Muscle layer of duodenum (tissue), 2 donors: ENCODE measurements around the gene PTGIS.

Experiments used
- H3K27ac ChIP-seq: one replicate; pipeline ENCODE4 v1.7.0; 2013; ENCODE audit warnings: mild to moderate bottlenecking, low read length
- H3K27me3 ChIP-seq: one replicate; pipeline ENCODE4 v1.7.0; 2013; ENCODE audit warnings: low read depth, mild to moderate bottlenecking, control low read depth, low read length
- H3K36me3 ChIP-seq, 2 donors: one replicate each; pipeline ENCODE4 v1.7.0; 2013; ENCODE audit warnings: low read length in 2 of 2, control low read depth in 1 of 2, mild to moderate bottlenecking in 1 of 2; ENCODE audit not compliant: insufficient read depth in 2 of 2, control insufficient read depth in 1 of 2
- H3K4me1 ChIP-seq, 2 donors: one replicate each; pipeline ENCODE4 v1.7.0; 2013; ENCODE audit warnings: low read length in 2 of 2, mild to moderate bottlenecking in 2 of 2, control low read depth in 1 of 2, moderate library complexity in 1 of 2; ENCODE audit not compliant: insufficient read depth in 2 of 2, control insufficient read depth in 1 of 2
- H3K4me3 ChIP-seq, 2 donors: one replicate each; pipeline ENCODE4 v1.7.0; 2013; ENCODE audit warnings: low read length in 2 of 2, low read depth in 1 of 2, mild to moderate bottlenecking in 1 of 2
- H3K9me3 ChIP-seq, 2 donors: one replicate each; pipeline ENCODE4 v1.7.0; 2013; ENCODE audit warnings: low read length in 2 of 2, control low read depth in 1 of 2, mild to moderate bottlenecking in 1 of 2; ENCODE audit not compliant: control insufficient read depth in 1 of 2
- donor health status: healthy.

The PTGIS gene

DNA sequence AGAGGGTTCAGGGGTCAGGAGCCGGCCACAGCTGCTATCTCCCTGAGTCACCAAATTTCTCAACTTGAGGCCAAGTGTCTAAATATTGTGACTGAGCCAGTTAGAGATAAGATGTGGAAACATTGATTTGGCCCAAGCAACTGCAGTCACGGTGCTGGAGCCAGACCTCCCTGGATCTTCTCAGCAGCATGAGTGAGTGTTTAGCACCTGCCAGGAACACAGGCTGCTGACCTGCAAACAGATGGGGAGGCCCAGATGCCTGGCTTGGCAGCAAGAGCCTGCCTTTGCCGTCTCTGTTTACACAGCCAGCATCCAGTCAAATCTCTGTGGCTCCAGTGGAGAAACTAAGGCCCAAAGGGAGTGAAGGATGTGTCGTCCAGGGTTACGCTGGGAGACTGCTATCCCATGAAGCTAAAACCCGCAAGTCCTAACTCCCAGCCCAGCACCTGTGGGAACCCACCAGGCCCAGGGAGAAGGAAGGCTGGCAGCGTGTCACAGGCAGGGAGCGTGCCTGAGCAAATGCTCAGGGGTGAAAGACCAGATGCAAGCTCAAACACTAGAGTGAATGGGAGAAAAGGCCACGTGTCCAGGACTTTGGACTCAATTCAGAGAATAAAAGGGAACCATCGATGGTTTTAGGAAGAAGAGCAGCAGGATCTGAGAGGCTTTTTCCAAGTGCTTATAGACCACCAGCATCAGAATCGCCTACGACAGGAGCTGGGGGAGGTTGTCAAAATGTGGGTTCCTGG is 15.9 kb upstream of the PTGIS start:
- Histone ChIP-seq H3K27me3 (no peaks in the 10 kb centered on the region), H3K36me3 (no peaks in the 10 kb centered on the region), H3K4me3 (no peak overlapping the region), H3K27ac (peak overlapping the region; percentile 83), H3K9me3 (peaks cover 0 to 4% of the 10 kb centered on the region in 2 donors), H3K4me1 (peaks cover 14 to 30% of the 10 kb centered on the region in 2 donors)

DNA sequence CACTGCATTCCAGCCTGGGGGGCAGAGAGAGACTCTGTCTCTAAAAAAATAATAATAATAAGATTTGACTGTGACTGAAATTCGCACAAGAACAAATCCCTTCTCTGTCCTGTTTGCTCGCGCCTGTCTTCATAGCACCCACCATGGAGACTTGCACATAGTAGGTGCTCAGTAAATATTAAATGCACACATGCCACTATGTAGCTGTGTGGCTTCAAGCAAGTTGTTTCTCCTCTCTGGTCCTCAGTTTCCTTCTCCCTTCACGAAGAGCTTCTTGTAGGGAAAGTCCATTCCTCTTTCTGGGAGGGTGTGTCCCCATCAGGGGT is 15.4 kb upstream of the PTGIS start:
- Histone ChIP-seq H3K27ac (no peak overlapping the region), H3K4me1 (peaks cover 14 to 30% of the 10 kb centered on the region in 2 donors), H3K4me3 (no peak overlapping the region), H3K9me3 (peaks cover 0 to 4% of the 10 kb centered on the region in 2 donors), H3K27me3 (no peaks in the 10 kb centered on the region), H3K36me3 (no peaks in the 10 kb centered on the region)

DNA sequence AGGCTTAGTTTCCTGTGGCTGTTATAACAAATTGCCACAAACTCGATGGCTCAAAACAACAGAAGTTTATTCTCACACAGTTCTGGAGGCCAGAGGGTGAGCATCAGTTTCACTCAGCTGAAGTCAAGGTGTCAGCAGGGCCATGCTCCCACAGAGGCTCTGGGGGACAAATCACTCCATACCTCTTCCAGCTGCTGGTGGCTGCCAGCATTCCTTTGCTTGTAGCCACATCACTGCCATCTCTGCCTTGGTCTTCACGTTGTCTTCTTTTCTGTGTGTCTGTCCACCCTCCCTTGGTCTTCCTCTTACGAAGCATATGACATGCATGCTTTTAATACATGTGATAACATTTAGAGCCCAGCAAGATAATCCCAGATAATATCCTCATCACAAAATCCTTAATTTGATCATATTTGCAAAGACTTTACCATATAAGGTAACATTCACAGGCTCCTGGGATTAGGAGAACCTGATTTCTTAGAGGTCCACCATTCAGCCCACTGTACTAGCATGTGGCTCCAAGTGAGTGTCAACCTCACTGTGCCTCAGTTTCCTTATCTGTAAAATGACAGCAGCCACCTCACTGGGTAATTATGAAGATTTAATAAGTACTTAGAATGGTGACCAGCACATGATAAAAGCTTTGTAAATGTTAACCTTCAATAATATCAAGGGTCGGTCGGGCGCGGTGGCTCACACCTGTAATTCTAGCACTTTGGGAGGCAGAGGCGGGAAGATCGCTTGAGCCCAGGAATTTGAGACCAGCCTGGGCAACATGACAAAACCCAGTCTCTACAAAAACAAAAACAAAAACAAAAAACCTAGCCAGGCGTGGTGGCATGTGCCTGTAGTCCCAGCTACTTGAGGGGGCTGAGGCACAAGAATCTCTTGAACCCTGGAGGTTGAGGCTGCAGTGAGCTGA is 14.7 kb upstream of the PTGIS start:
- no peak overlapping the region for H3K27ac ChIP-seq
- H3K36me3 ChIP-seq, result no peaks in the 10 kb centered on the region
- peaks cover 0 to 4% of the 10 kb centered on the region in 2 donors for H3K9me3 ChIP-seq
- no peaks in the 10 kb centered on the region for H3K27me3 ChIP-seq
- peaks cover 14 to 30% of the 10 kb centered on the region in 2 donors for H3K4me1 ChIP-seq
- no peak overlapping the region for H3K4me3 ChIP-seq

DNA sequence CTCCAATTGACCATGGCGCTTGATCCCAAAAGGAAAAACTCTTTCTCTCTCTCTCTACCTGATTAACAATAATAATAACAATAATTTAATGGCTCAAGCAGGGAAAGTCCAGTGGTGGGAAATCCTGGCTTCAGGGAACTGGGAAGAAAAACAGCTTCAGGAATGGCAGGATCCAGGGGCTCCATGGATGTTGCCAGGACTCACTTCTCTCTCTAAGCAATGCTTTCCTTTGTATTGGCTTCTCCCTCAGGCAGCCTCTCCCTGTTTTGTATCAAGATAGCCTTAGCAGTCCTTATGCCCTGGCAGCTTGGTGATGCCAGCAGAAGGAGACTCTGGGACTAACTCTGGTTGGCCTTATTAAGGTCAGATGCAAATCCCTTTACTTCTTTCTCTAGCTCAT is 13.5 kb upstream of the PTGIS start:
- H3K9me3 ChIP-seq, result peaks cover 0 to 4% of the 10 kb centered on the region in 2 donors
- no peaks in the 10 kb centered on the region for H3K36me3 ChIP-seq
- H3K27me3 ChIP-seq, result no peaks in the 10 kb centered on the region
- peak overlapping the region; percentile 54 for H3K27ac ChIP-seq
- H3K4me3 ChIP-seq, result no peak overlapping the region
- peaks cover 14 to 30% of the 10 kb centered on the region in 2 donors for H3K4me1 ChIP-seq

DNA sequence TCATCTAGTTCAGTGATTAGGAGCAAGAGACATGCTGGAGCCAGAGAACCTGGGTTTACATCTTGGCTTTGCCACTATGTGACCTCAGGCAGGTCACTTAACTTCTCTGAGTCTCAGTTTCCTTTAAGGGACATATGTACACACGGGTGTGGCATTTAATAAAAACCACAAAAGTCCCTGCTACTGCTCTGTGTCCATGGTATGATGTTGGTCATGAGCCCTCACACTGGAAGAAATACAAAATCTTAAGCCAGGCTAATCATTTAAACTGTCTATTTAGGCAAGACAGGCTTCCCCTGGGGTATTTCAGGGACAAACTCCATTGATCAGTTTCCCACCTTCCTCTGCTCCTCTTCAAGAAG is 12.9 kb upstream of the PTGIS start:
- H3K9me3 ChIP-seq, result peaks cover 0 to 4% of the 10 kb centered on the region in 2 donors
- peak overlapping the region; percentile 54 for H3K27ac ChIP-seq
- no peak overlapping the region for H3K4me3 ChIP-seq
- H3K36me3 ChIP-seq, result no peaks in the 10 kb centered on the region
- H3K27me3 ChIP-seq, result no peaks in the 10 kb centered on the region
- H3K4me1 ChIP-seq, result peaks cover 14 to 28% of the 10 kb centered on the region in 2 donors

DNA sequence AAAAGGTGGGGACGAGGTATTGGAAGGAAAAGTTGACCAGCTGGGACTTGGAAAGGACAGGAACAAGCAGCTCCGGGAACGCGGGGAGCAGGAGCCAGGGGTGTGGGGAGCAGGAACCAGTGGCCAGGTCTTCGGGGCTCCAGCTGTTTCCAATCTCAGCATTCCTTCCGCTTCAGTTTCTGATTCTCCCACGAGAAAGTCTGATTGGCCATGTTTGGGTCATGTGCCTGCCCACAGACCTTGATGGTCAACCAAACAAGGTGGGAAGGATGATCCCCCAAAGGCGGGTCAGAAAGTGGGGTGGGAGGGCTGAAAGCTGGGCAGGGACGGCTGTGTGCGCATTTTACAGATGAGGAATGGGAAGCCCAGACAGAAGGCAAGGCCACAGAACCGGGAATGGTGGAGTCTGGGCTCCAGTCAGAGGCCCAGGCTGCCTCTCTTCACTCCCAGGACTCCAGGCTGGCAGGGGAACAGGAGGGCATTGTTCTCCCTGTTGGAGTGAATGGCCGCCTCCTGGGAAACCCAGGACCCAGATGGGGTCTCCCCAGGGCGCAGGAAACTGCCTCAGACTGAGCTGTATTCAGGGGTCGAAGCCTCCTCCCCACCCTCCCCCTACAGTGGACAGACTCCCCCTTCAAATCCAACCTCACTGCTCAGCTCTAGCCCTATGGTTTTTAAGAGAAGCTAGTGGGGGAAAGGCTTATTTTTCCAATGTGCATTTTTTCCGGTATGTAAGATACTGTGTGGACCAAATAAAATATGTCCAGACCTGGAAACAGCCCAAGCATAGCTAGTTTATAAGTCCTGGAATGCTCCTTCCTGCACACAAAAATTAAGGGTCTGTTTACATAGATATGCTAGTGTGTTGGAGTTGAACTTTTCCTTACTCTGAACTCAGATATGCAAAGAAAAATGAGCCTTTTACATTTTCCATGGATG is 12.2 kb upstream of the PTGIS start:
- Histone ChIP-seq H3K36me3 (no peaks in the 10 kb centered on the region), H3K27ac (peak overlapping the region; percentile 54), H3K27me3 (no peaks in the 10 kb centered on the region), H3K4me3 (no peak overlapping the region), H3K9me3 (peaks cover 0 to 4% of the 10 kb centered on the region in 2 donors), H3K4me1 (peaks cover 14 to 28% of the 10 kb centered on the region in 2 donors)

DNA sequence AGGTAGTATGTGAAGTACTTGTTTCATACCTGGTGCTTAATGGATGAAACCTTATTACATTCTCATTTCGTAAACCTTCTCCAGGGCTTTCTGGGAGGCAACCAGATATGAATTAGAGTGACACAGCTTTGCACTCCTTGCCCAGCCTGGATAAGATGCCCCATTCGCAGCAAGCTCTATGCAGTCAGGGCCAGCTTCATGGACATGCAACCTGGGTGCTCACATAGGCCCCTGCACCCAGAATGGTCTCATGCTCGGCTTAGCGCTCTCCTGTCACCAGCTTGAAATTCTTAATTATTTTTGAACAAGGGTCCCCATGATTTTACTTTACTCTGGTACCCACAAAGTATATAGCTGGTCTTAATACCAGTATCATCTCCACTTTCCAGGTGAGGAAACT is 11.3 kb upstream of the PTGIS start:
- H3K9me3 ChIP-seq, result peaks cover 0 to 4% of the 10 kb centered on the region in 2 donors
- peaks cover 6 to 22% of the 10 kb centered on the region in 2 donors for H3K4me1 ChIP-seq
- no peak overlapping the region for H3K4me3 ChIP-seq
- no peaks in the 10 kb centered on the region for H3K27me3 ChIP-seq
- no peaks in the 10 kb centered on the region for H3K36me3 ChIP-seq
- no peak overlapping the region for H3K27ac ChIP-seq

DNA sequence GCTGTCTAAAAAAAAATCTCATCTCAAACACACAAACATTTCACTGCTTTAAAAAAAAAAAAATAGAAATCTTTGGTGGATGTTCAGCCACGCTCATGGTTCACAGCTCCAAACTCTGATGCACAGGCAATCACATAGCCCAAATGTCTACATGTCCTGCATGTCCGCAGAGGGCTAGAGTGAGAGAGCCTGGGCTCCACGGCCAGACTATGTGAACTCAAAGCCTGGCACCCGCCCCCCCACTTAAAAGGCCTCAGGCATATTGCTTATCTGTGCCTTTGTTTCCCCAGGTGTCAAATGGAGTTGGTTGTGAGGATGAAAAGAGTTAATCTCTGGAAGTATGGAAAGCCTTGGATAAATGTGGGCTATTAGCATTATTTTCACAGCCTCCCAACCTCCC is 10.5 kb upstream of the PTGIS start:
- H3K4me1 ChIP-seq, result peaks cover 0 to 17% of the 10 kb centered on the region in 2 donors
- H3K9me3 ChIP-seq, result peaks cover 0 to 4% of the 10 kb centered on the region in 2 donors
- no peaks in the 10 kb centered on the region for H3K27me3 ChIP-seq
- H3K4me3 ChIP-seq, result no peak overlapping the region
- H3K36me3 ChIP-seq, result no peaks in the 10 kb centered on the region
- no peak overlapping the region for H3K27ac ChIP-seq

DNA sequence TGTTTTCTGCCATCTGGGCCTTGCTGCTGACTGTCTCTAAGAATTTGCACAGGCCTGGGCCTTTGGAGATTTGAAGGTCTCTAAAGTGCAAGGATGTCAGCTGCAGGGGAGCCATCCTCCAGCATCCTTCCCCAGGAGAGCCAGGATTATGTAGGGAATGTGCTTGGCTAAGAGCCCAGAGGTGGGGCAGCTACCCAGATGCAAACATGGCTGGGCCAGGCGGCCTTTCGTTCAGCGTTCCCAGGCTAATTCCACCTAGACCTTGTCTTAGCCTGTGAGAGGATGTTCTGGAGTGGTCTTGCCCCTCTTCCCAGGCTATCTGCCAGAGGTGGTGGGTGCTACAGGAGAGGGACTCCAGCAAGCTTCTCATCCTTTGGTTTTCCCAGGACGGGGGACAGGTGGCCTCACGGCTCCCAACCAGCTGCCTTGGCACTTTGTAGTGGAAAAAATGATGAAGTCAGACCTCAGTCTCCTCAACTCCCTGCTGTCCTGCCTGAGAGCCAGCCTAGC is 7.7 kb upstream of the PTGIS start:
- Histone ChIP-seq H3K27ac (peak overlapping the region; percentile 62), H3K4me1 (peaks cover 0 to 15% of the 10 kb centered on the region in 2 donors), H3K36me3 (no peaks in the 10 kb centered on the region), H3K4me3 (no peak overlapping the region), H3K9me3 (no peaks in the 10 kb centered on the region), H3K27me3 (no peaks in the 10 kb centered on the region)

DNA sequence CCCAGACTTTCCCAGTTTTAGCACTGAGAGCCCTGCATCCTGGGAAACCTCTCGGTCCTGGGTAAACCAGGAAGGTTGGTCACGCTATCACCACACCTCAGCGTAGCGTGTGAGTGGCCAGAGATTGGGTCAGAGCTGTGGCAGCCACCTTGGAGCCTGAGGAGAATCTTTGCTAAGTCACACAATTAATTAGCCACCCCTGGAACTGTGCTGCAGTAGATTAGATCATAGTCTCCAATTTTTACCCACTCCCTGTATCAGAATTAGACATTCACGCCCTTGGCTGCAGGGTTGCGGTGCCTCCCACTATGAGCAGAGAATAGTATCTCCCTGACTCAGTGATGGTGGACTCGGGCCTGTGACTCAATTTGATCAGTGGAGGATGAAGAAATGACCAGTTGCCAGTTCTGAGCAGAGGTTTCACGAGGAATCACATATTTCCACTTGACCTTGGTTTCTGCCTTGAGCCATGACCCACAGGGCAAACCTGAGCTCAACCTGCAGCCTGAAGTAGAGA is 6.0 kb upstream of the PTGIS start:
- no peaks in the 10 kb centered on the region for H3K9me3 ChIP-seq
- peak overlapping the region; percentile 46 for H3K27ac ChIP-seq
- H3K4me3 ChIP-seq, result no peak overlapping the region
- H3K27me3 ChIP-seq, result no peaks in the 10 kb centered on the region
- H3K36me3 ChIP-seq, result no peaks in the 10 kb centered on the region
- H3K4me1 ChIP-seq, result peaks cover 0 to 16% of the 10 kb centered on the region in 2 donors
